ENCODE data around the gene SUSD4. TPM values are rescaled to one million over a fixed set of nuclear protein-coding genes. Genes with fewer than 3 reads are reported as not detected.

Gene SUSD4
- total and polyA plus RNA-seq, 2 donors (not counting 1 experiment from before 2014, with no cell fraction given), result 0.33 TPM; not detected in 1

DNA sequence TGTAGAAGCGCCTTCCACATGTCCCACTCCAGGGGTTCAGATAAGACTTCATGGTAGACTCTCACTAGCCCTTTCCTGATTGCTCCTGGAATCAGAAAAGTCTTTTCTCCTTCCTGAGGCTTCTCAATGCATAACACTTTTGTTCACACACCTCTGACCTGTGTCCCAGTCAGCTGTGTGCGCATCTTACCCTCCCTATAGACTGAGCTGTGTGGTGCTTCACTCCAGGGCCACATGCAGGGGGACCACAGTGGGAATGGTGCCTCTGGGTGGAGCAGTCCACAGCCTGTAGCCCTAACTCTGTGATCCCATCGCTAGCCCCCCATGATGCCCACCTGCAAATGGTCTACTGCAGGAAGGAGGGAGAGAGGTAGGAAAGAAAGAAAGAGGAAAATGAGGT lies 136.9 kb downstream of the SUSD4 start:
- Histone ChIP-seq H3K27me3 (ENCODE audit: control insufficient read depth, insufficient read depth, low read length) (peaks cover 3% of the 10 kb centered on the region), H3K36me3 (ENCODE audit: control insufficient read depth, insufficient read depth, low read length) (no peaks in the 10 kb centered on the region), H3K27ac (ENCODE audit: insufficient read depth, low read length) (no peak overlapping the region), H3K4me1 (ENCODE audit: control insufficient read depth, extremely low read depth, insufficient read depth, low read length) (peaks cover 15% of the 10 kb centered on the region), H4K20me1 (ENCODE audit: control insufficient read depth, extremely low read depth, insufficient read depth, low read length) (no peaks in the 10 kb centered on the region), H3K4me3 (replicated peaks in 1 of 4; ENCODE audit: control extremely low read depth in 1 of 4, insufficient read depth in 1 of 4, low read depth in 3 of 4, low read length in 4 of 4) (no peak overlapping the region), H3K79me2 (ENCODE audit: control insufficient read depth, insufficient read depth, low read length) (no peaks in the 10 kb centered on the region), H2AFZ (ENCODE audit: low read length) (no peak overlapping the region), H3K9ac (ENCODE audit: insufficient read depth, low read length) (no peak overlapping the region), H3K4me2 (ENCODE audit: extremely low read depth, insufficient read depth, low read length) (no peak overlapping the region), H3K9me3 (ENCODE audit: control insufficient read depth, insufficient read depth, low read depth, low read length) (no peaks in the 10 kb centered on the region)
- DNase-seq (ENCODE audit: low read depth in 2 of 2), result no peak
- no peak for TF ChIP-seq EZH2 (IDR thresholded peaks at IDR 0.05; ENCODE audit: low read length, missing control alignments)
- TF ChIP-seq, protein P1, sequence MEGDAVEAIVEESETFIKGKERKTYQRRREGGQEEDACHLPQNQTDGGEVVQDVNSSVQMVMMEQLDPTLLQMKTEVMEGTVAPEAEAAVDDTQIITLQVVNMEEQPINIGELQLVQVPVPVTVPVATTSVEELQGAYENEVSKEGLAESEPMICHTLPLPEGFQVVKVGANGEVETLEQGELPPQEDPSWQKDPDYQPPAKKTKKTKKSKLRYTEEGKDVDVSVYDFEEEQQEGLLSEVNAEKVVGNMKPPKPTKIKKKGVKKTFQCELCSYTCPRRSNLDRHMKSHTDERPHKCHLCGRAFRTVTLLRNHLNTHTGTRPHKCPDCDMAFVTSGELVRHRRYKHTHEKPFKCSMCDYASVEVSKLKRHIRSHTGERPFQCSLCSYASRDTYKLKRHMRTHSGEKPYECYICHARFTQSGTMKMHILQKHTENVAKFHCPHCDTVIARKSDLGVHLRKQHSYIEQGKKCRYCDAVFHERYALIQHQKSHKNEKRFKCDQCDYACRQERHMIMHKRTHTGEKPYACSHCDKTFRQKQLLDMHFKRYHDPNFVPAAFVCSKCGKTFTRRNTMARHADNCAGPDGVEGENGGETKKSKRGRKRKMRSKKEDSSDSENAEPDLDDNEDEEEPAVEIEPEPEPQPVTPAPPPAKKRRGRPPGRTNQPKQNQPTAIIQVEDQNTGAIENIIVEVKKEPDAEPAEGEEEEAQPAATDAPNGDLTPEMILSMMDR (conservative IDR thresholded peaks at IDR 0.05 in 1 of 2, IDR thresholded peaks at IDR 0.05 in 1 of 2; ENCODE audit: low read depth in 1 of 2, low read length in 2 of 2), result no peak

DNA sequence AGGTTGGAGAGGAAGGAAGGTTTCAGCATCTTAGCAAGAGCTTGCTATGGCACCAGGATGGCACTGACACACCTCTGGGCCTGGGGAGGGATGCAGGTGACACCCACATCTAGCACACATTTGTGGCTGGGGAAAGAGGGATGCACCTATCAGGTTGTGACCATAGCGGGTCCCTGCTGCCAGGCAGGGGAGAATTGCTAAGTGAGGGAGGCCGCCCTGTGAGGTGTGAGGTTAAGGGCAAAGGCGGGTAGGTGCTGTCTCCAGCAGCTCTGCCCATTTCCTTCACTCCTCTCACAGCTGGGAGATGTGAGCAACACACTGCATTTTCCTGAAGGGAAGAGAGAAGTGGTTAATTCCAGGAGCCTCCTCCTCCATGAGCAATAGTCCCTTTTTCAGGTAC lies 137.7 kb downstream of the SUSD4 start:
- H3K36me3 ChIP-seq (ENCODE audit: control insufficient read depth, insufficient read depth, low read length), result no peaks in the 10 kb centered on the region
- no peak for DNase-seq (ENCODE audit: low read depth in 2 of 2)
- no peak overlapping the region for H3K4me3 ChIP-seq (replicated peaks in 1 of 4; ENCODE audit: control extremely low read depth in 1 of 4, insufficient read depth in 1 of 4, low read depth in 3 of 4, low read length in 4 of 4)
- no peaks in the 10 kb centered on the region for H4K20me1 ChIP-seq (ENCODE audit: control insufficient read depth, extremely low read depth, insufficient read depth, low read length)
- no peak overlapping the region for H3K9ac ChIP-seq (ENCODE audit: insufficient read depth, low read length)
- no peaks in the 10 kb centered on the region for H3K9me3 ChIP-seq (ENCODE audit: control insufficient read depth, insufficient read depth, low read depth, low read length)
- no peak overlapping the region for H3K27ac ChIP-seq (ENCODE audit: insufficient read depth, low read length)
- H2AFZ ChIP-seq (ENCODE audit: low read length), result no peak overlapping the region
- TF ChIP-seq EZH2 (IDR thresholded peaks at IDR 0.05; ENCODE audit: low read length, missing control alignments), result no peak
- TF ChIP-seq, protein P1 (conservative IDR thresholded peaks at IDR 0.05 in 1 of 2, IDR thresholded peaks at IDR 0.05 in 1 of 2; ENCODE audit: low read depth in 1 of 2, low read length in 2 of 2), result no peak
- peaks cover 3% of the 10 kb centered on the region for H3K27me3 ChIP-seq (ENCODE audit: control insufficient read depth, insufficient read depth, low read length)
- H3K4me2 ChIP-seq (ENCODE audit: extremely low read depth, insufficient read depth, low read length), result no peak overlapping the region
- H3K79me2 ChIP-seq (ENCODE audit: control insufficient read depth, insufficient read depth, low read length), result no peaks in the 10 kb centered on the region
- peaks cover 15% of the 10 kb centered on the region for H3K4me1 ChIP-seq (ENCODE audit: control insufficient read depth, extremely low read depth, insufficient read depth, low read length)

DNA sequence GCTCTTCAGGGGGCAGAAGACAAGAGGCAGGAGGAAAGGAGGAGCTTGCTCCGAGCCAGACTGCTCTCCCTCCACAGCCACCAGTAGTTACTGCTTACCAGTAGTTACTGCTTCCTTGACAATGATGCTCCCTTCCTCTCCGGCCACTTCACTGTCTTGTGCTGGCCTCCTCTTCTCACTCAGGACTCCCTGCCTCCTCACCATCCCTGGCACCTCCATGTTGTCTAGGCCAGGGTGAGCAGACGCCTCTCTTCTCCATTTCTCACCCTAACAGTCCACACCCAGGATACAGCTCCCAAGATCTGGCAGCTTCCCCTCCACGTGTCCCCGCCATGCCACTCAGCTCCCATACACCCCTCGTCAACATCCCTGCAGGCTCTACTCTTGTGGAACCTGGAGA lies 138.5 kb downstream of the SUSD4 start:
- Histone ChIP-seq H3K4me3 (replicated peaks in 1 of 4; ENCODE audit: control extremely low read depth in 1 of 4, insufficient read depth in 1 of 4, low read depth in 3 of 4, low read length in 4 of 4) (no peak overlapping the region), H3K79me2 (ENCODE audit: control insufficient read depth, insufficient read depth, low read length) (no peaks in the 10 kb centered on the region), H3K4me2 (ENCODE audit: extremely low read depth, insufficient read depth, low read length) (no peak overlapping the region), H3K27ac (ENCODE audit: insufficient read depth, low read length) (no peak overlapping the region), H2AFZ (ENCODE audit: low read length) (no peak overlapping the region), H4K20me1 (ENCODE audit: control insufficient read depth, extremely low read depth, insufficient read depth, low read length) (no peaks in the 10 kb centered on the region), H3K9ac (ENCODE audit: insufficient read depth, low read length) (no peak overlapping the region), H3K27me3 (ENCODE audit: control insufficient read depth, insufficient read depth, low read length) (peaks cover 3% of the 10 kb centered on the region), H3K9me3 (ENCODE audit: control insufficient read depth, insufficient read depth, low read depth, low read length) (no peaks in the 10 kb centered on the region), H3K4me1 (ENCODE audit: control insufficient read depth, extremely low read depth, insufficient read depth, low read length) (peaks cover 8% of the 10 kb centered on the region), H3K36me3 (ENCODE audit: control insufficient read depth, insufficient read depth, low read length) (no peaks in the 10 kb centered on the region)
- no peak for DNase-seq (ENCODE audit: low read depth in 2 of 2)
- no peak for TF ChIP-seq EZH2 (IDR thresholded peaks at IDR 0.05; ENCODE audit: low read length, missing control alignments)
- TF ChIP-seq, protein P1 (conservative IDR thresholded peaks at IDR 0.05 in 1 of 2, IDR thresholded peaks at IDR 0.05 in 1 of 2; ENCODE audit: low read depth in 1 of 2, low read length in 2 of 2), result no peak
